GM12878 (cell line): ENCODE data around the gene PTPRD.

Source experiments
- CBX5 ChIP-seq: sonication (generic); IDR thresholded peaks from 2 replicates; pipeline ENCODE4 v1.6.1; 2016; ENCODE audit warnings: low read depth, moderate library complexity, mild to moderate bottlenecking, inconsistent platforms
- CREB1 ChIP-seq: IDR thresholded peaks from 2 replicates; pipeline ENCODE4 v1.6.1; 2012; ENCODE audit warnings: low read depth, mild to moderate bottlenecking, inconsistent platforms
- CTCF ChIP-seq, 3 experiments: IDR thresholded peaks in 2 of 3; conservative IDR thresholded peaks in 1 of 3; 2 replicates each; pipeline ENCODE4 v1.5.1; 2011; ENCODE audit warnings: low read depth in 3 of 3, low read length in 3 of 3, mild to moderate bottlenecking in 3 of 3, control low read depth in 2 of 3, moderate library complexity in 2 of 3, inconsistent platforms in 1 of 3, mixed read lengths in 1 of 3; ENCODE audit not compliant: control insufficient read depth in 2 of 3, insufficient read depth in 1 of 3; ENCODE audit errors: extremely low read depth in 1 of 3
- EZH2 ChIP-seq: IDR thresholded peaks from 2 replicates; pipeline ENCODE4 v1.6.1; 2012; ENCODE audit warnings: low read depth, mild to moderate bottlenecking, control low read depth, inconsistent platforms, low read length, borderline replicate concordance; ENCODE audit not compliant: control insufficient read depth
- MAX ChIP-seq: IDR thresholded peaks from 2 replicates; pipeline ENCODE4 v1.6.1; 2012; ENCODE audit warnings: low read depth, low read length, improper control_type of control experiment
- NR2C2 ChIP-seq: IDR thresholded peaks from 2 replicates; pipeline ENCODE4 v1.6.1; 2011; ENCODE audit warnings: borderline replicate concordance, low read depth; ENCODE audit not compliant: control insufficient read depth, insufficient read length
- PAX5 ChIP-seq: IDR thresholded peaks from 2 replicates; pipeline ENCODE4 v1.6.1; 2011; ENCODE audit warnings: low read depth, low read length, borderline replicate concordance
- POLR2A ChIP-seq: IDR thresholded peaks from 2 replicates; pipeline ENCODE4 v1.6.1; 2011; ENCODE audit warnings: low read depth, mild to moderate bottlenecking, low read length
- POLR2AphosphoS5 ChIP-seq: IDR thresholded peaks from 2 replicates; pipeline ENCODE4 v1.6.1; 2011; ENCODE audit warnings: mild to moderate bottlenecking, low read length, inconsistent platforms
- RELA ChIP-seq: fragments of 450-650 bp; IDR thresholded peaks from 2 replicates; pipeline ENCODE4 v1.8.0; 2014; ENCODE audit warnings: borderline replicate concordance; ENCODE audit not compliant: partially characterized antibody
- TBL1XR1 ChIP-seq: IDR thresholded peaks from 2 replicates; pipeline ENCODE4 v1.6.1; 2012; ENCODE audit warnings: low read depth, low read length, improper control_type of control experiment
- ZNF24 ChIP-seq: fragments of 450-650 bp; IDR thresholded peaks from 2 replicates; pipeline ENCODE4 v1.6.1; 2017; ENCODE audit warnings: antibody characterized with exemption, mild to moderate bottlenecking

GRCh38 chr9:8282535-8282934 is 2330.3 kb downstream of the PTPRD start:
- TF ChIP-seq POLR2A (no peak), EZH2 (no peak), NR2C2 (no peak), POLR2AphosphoS5 (no peak), PAX5 (no peak), MAX (no peak), CREB1 (no peak), CTCF (IDR thresholded peaks at IDR 0.05 in 2 of 3, conservative IDR thresholded peaks at IDR 0.05 in 1 of 3; ENCODE audit: control insufficient read depth in 2 of 3, extremely low read depth in 1 of 3, insufficient read depth in 1 of 3, low read depth in 3 of 3, low read length in 3 of 3) (no peak), TBL1XR1 (no peak), RELA (no peak), ZNF24 (no peak), CBX5 (no peak)
